ENCODE results near the gene NPW.

The NPW gene

DNA sequence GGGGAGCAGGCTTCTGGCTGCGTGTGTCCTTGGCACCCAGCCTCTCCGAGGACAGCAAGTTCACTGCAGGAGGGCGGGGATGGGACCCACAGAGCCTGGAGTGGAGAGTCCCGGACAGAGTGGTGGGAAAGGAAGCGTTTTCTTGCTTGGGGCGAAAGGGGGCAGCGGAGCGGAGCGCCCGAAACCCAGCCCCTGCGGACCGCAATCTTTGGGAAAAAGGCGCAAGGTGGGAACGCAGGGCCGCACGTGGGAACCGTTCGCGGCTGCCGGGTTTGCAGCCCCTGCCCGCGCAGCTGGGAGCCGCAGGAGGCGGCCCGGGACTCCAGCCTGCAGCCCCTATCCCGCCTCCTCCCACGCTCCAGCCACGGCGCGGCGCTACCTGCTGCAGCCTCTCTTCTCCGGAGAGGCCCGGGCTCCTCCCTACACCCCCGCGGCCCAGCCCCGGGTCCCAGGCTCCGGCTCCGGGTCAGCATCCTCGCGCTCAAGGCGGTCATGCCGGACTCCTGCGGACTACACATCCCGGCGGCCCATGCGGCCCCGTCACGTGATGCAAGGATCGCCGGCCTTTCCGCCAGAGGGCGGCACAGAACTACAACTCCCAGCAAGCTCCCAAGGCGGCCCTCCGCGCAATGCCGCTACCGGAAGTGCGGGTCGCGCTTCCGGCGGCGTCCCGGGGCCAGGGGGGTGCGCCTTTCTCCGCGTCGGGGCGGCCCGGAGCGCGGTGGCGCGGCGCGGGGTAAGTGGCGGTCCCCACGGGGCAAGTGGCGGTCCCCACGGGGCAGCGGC lies 27.9 kb downstream of the NPW start, which contains the start of the genes NTHL1 and TSC2:
TSS of gene NTHL1 (minus strand) at position 505 of the 786 bp plus-strand sequence. CDS start at position 494, 11 bp downstream.
TSS of gene TSC2 (plus strand) at position 656 of the 786 bp plus-strand sequence. CDS start 631 bp downstream, outside the sequence.
- in situ Hi-C loops (cut with HindIII; ENCODE audit: low sequenced_read_pairs) = no loop called here

DNA sequence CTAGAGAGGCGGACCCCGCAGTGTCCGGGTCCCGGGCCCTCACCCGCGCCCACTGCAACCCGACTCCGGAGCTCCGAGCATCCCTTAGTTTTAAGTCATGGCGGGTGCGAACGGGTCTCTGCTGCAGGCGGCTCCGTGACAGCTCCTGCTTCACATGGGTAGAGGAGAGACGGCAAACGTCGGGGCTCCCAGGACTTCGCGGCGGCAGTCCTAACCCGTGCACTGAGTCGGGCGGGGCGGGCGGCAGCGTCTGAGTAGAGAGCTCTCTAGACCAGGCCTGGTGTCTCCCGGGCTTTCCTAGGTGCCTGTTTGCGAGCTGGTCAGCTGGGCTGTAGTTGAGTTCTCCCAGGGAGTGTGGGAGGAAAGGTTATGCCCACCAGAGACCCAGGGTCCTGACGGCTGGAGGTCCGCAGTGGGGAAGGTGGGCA lies 28.5 kb downstream of the NPW start:
- in situ Hi-C loops (cut with HindIII; ENCODE audit: low sequenced_read_pairs) = no loop called here

DNA sequence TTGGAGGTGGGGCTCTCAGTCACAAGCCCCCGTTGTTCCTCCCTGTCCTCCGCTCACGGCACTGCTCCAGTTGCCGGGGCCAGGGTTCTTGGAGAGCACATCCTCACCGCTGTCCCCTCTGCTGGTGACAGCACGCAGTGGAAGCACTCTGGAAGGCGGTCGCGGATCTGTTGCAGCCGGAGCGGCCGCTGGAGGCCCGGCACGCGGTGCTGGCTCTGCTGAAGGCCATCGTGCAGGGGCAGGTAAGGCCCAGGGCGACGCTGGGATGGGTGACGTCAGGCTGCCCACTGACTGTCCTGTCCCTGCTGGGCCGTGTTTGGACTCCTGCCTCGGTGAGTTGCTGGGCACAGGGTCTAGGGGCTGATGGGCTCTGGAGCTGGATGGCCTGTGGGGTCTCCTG lies 33.6 kb downstream of the NPW start:
- in situ Hi-C loops (cut with HindIII; ENCODE audit: low sequenced_read_pairs) = no loop called here

DNA sequence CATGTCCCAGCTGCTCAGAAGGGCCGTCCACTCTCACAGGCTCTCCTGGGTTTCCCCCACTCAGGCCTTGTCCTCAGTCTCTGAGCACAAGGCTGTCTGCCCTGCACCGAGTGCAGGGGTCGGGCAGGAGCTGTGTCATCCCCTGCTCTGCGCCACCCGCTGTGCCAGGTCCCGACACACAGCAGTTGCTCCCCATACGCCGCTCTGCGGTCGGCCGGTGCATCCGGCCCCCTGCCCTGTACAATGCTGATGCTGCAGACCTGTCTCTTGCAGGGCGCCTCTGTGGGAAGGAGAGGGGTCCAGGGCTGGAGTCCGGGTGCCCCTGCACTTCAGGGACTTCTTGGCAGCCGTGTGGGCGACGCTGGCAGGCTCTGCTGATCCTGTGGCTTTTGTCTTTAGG lies 34.3 kb downstream of the NPW start:
- in situ Hi-C loops (cut with HindIII; ENCODE audit: low sequenced_read_pairs) = no loop called here

DNA sequence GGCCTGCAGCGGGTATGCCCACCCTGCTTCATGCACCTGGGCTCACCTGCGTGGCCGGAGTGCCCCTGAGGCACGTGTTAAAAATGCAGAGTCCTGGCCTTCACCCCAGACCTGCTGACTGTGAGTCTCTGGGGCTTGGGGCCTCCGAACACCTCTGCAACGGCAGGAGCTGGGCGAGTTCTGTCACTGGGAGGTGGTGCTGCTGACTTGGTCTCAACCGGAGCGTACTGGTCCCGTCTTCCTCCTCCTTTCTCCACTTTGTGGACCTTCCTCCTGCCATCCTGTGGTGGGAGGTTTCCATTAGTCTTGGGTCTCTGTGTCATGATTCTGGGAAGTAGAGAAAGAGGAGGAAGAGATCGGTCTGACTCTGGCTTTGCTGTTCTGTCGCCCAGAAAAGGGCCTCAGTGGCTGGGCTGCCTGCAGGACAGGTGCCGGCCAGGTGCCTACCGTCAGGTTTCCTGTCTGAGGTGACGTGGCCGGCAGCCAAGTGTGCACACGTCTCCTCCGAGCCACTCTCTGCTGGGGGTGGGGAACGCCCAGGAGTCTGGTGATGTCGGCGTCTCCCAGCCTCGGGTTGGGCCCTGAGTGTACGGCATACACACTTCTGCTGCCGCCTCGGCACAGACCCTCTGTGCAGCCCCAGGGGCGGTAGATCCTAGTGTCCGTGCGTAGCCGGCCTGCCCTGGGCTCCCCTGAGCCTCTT lies 35.1 kb downstream of the NPW start:
- in situ Hi-C loops (cut with HindIII; ENCODE audit: low sequenced_read_pairs) = no loop called here

DNA sequence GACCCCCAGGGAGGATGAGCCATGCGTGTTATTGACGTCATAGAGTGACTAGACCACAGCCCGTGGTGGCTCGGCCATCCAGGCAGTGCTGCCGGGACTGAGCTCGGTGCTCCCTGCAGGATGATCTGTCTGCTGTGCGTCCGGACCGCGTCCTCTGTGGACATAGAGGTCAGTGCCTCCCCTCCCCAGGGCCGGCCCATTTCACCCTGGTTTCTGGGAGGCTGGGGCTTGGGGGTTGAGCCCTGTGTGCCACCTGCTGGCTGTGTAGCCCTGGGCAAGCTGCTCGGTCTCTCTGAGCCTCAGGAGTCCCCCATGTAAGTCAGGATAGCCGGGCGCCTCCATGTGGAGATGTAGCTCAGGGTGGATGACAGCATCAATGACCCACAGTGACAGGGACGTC lies 36.5 kb downstream of the NPW start:
- in situ Hi-C loops (cut with HindIII; ENCODE audit: low sequenced_read_pairs) = no loop called here

DNA sequence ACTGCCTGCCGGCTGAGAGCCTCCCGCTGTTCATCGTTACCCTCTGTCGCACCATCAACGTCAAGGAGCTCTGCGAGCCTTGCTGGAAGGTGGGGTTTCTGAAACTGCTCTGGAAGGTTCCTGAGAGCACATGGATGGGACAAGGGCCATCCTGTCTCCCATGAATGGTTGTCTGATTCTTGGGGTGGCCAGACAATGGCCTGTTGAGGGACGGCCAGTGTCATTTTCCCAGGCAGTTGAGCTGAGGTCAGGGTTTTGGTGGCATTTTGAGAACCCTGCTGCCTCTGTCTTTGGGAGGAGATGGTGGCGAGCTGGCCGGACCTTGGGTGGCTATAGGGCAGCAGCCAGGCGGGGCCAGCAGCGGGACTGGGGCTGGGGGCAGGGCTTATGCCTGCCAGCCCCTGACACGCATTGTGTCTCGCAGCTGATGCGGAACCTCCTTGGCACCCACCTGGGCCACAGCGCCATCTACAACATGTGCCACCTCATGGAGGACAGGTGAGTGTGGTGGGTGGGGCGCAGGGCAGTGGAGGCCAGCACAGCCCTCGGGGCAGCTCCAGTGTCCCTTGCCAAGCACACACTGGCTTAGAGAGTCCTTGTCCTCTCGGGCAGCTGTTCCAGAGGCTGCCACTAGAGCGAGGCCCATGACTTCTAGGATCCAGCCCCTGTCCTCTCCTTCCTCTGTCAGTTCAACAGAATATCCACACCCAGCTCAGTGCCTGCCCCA lies 37.3 kb downstream of the NPW start:
- in situ Hi-C loops (cut with HindIII; ENCODE audit: low sequenced_read_pairs) = no loop called here

DNA sequence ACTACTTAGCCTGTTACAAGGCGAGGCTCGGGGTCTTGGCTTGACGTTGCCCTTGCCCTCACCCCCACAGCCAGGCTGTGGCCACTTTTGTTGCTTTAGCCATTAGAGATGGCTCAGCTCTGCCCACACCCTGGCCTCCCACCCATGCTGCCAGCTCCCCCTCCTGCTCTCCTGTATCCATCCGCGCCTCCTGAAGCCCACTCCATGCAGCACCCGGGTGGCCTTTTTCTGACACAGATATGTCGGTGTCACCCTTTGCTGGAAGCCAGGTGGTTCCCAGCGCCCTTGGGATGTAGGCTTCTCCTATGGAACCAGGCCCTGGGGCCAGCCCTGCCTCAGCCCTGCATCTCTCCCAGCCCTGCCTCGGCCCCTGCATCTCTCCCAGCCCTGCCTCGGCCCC lies 37.9 kb downstream of the NPW start:
- in situ Hi-C loops (cut with HindIII; ENCODE audit: low sequenced_read_pairs) = no loop called here

DNA sequence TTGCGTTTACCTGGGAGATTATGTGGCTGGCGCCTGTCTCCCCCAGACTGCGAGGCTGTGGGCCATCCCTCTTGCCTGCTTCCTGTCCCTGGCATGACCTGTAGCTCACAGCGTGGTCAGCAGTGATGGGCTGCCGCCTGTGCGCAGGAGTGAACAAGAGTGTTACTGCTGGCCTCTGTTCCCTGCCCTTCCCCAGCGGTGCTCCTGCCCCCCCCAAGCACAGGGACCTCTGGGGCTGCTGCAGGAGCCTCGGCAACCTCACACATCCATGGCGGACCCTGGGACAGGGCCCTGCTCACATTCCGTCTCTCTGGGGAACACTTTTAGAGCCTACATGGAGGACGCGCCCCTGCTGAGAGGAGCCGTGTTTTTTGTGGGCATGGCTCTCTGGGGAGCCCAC lies 38.8 kb downstream of the NPW start:
- in situ Hi-C loops (cut with HindIII; ENCODE audit: low sequenced_read_pairs) = no loop called here

DNA sequence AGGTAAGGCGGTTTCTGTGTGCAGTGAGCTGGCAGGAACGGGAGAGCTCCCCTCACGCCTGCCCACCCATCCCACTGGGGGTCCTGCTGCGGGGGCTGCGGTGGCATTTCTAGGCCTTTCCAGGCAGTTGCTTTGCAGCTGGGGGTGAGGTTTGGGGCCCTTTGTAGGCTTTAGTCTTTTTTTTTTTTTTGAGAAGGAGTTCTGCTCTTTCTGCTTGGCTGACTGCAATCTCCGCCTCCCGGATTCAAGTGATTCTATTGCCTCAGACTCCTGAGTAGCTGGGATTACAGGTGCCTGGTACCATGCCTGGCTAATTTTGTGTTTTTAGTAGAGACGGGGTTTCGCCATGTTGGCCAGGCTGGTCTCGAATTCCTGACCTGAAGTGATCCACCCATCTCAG lies 39.3 kb downstream of the NPW start:
- in situ Hi-C loops (cut with HindIII; ENCODE audit: low sequenced_read_pairs) = no loop called here

DNA sequence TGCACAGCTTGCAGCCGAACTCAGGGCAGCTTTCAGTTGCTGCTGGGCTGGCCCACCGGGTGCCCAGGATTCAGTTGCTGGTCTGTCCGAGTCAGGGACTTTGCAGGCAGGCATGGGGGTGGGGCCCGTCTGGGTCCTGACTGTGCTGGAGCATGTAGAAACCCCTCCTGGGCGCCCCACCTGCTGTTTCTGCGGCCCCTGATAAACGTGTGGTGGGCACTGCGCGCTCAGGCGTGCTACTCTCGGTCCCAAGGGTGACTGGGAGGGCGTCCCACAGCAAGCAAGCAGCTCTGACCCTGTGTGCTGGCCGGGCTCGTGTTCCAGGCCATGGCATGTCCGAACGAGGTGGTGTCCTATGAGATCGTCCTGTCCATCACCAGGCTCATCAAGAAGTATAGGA lies 40.8 kb downstream of the NPW start:
- in situ Hi-C loops (cut with HindIII; ENCODE audit: low sequenced_read_pairs) = no loop called here

DNA sequence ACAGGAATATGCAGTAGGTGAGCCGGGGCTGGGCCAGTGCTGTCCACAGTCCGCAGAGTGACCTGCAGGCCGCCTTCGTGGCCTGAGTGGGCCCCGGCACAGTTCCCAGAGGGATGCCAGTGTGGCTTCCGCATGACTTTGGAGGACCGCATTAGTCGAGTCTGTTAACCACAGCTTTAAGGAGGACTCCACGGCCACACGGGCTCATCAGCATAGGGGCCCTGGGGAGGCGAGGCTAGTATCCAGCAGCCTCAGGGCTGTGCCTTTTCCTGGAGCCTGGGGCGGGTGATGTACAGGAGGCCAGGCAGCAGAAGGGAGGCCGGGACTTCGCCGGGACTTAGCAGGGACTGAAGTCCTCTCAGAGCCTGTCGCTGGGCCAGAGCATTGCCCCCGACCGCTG lies 41.4 kb downstream of the NPW start:
- in situ Hi-C loops (cut with HindIII; ENCODE audit: low sequenced_read_pairs) = no loop called here

DNA sequence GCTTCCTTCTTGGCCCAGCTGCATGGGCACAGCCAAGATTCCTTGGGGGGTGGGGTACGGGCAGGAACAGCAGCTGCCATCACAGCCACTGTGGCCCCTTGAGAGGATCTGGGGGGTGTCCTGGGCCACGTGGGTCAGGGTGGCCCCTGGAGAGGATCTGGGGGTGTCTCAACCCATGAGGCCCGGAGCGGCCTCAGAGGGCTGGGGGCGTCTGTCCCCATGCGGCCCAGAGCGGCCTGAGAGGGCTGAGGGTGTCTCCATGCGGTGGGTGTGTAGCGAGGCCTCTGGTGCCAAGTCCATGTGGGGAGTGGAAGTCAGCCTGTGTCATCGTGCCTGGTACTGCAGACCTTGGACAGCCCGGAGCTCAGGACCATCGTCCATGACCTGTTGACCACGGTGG lies 41.9 kb downstream of the NPW start:
- in situ Hi-C loops (cut with HindIII; ENCODE audit: low sequenced_read_pairs) = no loop called here

DNA sequence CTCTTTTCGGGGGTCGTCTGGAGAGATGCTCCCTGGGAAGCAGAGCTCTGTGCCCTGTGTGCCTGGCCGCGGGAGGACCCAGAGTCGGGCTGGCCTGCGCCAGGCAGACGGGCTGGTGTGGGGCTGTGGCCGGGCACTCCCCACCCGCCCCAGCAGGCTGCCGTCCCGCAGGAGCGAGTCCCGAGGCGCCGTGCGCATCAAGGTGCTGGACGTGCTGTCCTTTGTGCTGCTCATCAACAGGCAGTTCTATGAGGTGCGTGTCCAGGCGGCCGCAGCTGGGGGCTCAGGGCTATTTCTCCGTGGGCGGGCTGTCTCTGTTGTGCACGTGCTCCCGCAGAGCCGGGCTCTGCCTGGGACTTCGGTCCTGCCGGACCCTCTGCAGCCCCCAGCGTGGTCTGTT lies 43.2 kb downstream of the NPW start:
- in situ Hi-C loops (cut with HindIII; ENCODE audit: low sequenced_read_pairs) = no loop called here

DNA sequence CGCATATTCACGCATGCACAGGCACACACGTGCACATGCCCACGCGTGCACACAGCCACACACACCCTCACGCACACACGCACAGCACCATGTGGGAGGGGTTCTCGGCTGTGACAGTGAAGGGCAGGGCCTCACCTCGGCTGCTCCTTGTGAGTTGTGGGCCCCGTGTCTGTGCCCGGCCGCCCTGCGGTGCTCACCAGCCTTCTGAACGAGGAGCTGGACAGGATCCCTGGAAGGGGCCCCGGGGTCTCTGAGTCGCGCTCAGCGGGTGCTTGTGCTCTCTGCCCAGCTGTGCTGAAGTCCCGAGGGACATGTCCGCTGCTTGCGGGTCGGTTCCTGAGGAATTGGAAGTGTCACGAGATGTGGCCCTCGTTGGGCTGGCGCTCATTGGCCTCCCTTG lies 44.3 kb downstream of the NPW start:
- in situ Hi-C loops (cut with HindIII; ENCODE audit: low sequenced_read_pairs) = no loop called here

DNA sequence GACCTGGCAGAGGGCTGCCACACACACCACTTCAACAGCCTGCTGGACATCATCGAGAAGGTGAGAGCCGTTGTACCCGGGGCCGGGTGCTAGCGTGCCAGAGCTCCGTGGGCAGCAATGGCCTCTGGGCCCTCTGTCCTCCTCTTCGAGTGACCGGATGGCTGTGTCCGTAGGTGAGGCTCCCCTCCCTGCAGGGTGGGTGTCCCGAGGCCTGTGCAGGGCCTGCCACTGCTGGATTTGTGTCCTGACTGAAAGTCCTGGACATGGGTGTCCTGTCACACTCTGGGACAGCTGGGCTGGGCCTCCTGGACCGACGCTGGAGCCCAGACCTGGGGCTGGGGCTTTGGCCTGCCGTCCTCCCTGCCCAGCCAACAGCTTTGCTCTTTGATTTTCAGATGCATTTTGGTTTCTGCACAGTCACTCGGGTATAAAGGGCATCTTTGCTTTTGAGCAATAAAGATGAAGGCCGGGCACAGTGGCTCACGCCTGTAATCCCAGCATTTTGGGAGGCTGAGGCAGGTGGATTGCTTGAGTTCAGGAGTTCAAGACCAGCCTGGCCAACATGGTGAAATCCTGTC lies 44.9 kb downstream of the NPW start:
- in situ Hi-C loops (cut with HindIII; ENCODE audit: low sequenced_read_pairs) = no loop called here

DNA sequence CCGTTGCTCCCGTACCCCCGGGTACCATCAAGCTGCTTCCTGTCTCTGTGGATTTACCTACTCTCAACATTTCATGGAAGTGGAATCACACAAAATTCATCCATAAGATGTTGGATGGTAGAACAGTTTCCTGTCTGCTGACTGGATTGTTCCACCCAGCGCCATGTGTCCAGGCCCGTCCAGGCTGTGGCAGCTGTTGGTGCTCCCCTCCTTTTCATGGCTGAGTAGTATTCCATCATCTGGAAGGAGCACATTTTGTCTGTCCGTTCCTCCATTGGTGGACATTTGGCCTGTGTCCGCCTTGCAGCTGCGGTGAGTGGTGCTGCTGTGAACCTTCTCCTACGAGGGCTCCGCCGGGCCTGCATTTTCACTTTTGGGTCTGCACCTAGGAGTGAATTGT lies 46.6 kb downstream of the NPW start:
- in situ Hi-C loops (cut with HindIII; ENCODE audit: low sequenced_read_pairs) = no loop called here

Data from DLD1 (cell line).